ENCODE results near the gene NT5DC2.

NT5DC2 gene

DNA sequence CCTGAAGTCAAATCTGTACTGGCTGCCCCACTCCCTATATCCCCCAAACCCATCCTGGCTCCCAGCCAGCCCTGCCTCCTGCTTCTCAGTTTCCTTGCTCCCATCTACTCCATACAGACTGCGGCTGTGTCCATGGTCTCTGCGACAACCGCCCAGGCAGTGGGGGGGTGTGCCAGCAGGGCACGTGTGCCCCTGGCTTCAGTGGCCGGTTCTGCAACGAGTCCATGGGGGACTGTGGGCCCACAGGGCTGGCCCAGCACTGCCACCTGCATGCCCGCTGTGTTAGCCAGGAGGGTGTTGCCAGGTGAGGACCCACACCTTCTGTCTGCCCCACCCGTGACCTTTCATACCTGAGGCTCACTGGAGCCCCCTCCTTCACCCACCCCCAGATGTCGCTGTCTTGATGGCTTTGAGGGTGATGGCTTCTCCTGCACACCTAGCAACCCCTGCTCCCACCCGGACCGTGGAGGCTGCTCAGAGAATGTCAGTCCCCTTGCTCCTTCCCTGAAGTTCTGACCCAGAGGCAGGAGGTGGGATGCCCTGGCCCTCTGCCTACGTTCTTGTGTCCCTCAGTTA is 23.8 kb downstream of the NT5DC2 start:
- no peak for DNase-seq

DNA sequence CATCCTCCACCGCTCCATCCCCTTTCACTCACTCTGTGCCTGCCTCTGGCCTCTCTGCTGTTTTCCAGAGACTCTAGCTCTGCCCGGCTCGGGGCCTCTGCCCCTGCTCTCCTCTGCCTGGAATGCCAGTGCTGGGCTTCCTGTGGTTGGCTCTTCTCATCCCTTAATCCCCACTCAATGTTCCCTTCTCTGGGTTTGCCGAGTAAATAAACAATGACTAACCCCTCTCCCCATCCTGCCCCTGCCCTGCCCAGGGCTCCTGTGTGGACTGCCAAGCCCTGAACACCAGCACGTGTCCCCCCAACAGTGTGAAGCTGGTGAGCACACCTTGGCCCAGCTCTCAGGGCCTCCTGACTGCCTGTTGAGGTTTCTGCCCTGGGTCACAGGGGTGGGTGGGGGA is 26.3 kb downstream of the NT5DC2 start:
- no peak for DNase-seq

DNA sequence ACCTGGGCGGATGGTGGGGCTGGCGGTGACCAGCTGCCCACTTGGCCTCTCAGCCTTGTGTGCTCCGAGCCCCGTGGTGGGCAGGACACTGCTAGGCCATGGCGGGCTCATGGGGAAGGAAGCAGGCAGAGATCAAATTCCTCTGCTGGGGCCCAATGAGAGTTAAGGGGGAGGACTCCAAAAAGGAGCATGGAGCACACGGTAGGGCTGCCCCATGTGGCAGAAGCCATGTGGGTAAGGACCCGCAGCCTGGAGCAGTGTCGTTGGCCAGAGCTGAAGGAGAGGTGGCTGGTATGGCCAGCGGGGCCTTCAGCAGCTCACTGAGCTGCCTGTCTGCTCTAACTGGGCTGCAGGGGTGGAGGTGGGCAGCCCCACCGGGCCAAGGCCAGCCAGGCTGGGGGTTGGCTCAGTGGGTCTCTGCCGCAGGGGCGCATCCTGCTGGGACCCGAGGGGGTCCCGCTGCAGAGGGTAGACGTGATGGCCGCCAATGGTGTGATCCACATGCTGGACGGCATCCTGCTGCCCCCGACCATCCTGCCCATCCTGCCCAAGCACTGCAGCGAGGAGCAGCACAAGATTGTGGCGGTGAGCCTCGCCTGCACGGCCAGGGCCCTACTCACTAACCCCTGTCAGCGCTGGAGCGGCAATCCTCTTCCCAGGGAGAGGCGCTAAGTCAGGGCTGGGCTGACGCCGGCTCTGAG is 27.2 kb downstream of the NT5DC2 start:
- DNase-seq: no peak

DNA sequence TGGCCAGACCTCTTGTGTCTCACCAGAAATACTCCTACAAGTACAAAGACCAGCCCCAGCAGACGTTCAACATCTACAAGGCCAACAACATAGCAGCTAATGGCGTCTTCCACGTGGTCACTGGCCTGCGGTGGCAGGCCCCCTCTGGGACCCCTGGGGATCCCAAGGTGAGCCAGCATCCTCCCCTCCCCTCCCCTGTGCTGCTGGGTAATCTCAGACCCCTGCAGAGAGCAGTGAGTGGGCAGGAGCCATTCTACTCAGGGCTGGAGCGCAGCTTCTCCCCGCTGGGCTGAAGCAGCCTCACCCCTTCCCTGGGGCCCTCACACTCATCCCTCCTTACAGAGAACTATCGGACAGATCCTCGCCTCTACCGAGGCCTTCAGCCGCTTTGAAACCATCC is 28.7 kb downstream of the NT5DC2 start:
- DNase-seq: no peak

DNA sequence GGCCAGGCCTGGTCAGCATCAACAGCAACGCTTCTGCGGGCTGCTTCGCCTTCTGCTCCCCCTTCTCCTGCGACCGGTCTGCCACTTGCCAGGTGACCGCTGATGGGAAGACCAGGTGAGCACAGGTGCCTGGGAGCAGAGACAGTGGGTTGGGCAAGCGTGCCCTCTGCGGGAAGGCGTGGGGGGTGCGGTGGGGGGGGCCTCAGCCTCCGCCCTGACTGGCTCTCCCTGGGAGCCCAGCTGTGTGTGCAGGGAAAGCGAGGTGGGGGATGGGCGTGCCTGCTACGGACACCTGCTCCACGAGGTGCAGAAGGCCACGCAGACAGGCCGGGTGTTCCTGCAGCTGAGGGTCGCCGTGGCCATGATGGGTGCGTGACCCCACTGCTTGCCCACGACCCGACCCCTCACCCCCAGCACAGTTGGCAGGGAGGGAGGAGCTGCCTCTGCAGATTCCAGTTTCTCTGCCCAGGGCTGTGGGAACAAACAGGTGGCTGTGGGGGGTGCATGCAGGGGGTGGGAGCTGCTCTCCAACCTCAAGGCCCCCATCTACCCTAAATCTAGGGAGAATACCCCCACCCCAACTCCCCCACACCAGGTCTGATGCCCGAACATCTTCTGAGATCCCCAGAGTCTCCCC is 29.8 kb downstream of the NT5DC2 start:
- no peak for DNase-seq

DNA sequence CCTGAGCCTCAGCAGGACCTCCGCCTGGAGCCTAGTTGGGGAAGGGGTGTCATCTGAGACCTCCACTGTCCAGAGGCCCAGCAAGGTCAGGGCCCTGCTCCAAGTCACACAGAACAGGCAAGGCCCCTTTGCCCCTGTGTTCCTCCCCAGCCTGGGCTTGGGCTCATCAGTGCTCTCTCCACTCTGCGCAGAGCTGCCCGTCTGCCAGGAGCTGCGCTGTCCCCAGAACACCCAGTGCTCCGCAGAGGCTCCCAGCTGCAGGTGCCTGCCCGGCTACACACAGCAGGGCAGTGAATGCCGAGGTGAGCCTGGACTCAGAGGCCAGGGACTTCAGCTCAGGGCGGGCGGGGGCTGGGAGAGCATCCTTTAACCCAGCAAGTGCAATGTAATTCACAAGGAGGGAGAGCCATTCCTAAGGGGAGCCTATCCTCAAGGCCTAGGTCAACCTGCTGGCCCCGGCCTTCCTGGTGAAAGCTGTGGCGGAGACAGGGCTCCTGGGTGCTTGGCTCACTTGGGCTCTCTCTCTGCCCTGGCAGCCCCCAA is 30.8 kb downstream of the NT5DC2 start:
- no peak for DNase-seq

DNA sequence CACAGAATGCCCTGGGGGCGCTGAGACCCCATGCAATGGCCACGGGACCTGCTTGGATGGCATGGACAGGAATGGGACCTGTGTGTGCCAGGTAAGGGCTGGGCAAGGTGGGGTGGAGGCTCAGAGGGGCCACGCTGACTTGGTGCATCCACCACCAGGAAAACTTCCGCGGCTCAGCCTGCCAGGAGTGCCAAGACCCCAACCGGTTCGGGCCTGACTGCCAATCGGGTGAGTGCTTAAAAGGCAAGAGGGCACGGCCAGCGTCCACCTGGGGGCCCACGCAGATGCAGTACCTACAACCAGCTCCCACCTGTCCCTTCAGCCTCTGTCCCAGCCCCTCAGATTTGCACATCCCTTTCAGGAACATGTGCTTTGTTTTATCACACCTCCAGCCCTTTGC is 31.7 kb downstream of the NT5DC2 start:
- no peak for DNase-seq

DNA sequence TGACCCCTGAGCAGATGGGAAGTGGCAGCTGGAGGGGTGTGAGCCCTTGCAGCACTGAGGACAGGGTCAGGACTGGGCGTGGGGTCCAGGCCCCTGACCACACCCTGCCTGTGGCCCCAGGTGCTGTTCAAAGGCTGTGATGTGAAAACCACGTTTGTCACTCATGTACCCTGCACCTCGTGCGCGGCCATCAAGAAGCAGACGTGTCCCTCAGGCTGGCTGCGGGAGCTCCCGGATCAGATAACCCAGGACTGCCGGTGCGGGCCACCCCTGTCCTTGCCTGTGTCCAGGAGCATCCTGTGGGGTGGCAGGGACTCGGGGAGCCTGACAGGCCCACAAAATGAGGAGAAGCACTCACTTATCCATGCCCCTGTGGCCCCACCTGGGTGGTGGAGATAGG is 32.6 kb downstream of the NT5DC2 start:
- DNase-seq: no peak

DNA sequence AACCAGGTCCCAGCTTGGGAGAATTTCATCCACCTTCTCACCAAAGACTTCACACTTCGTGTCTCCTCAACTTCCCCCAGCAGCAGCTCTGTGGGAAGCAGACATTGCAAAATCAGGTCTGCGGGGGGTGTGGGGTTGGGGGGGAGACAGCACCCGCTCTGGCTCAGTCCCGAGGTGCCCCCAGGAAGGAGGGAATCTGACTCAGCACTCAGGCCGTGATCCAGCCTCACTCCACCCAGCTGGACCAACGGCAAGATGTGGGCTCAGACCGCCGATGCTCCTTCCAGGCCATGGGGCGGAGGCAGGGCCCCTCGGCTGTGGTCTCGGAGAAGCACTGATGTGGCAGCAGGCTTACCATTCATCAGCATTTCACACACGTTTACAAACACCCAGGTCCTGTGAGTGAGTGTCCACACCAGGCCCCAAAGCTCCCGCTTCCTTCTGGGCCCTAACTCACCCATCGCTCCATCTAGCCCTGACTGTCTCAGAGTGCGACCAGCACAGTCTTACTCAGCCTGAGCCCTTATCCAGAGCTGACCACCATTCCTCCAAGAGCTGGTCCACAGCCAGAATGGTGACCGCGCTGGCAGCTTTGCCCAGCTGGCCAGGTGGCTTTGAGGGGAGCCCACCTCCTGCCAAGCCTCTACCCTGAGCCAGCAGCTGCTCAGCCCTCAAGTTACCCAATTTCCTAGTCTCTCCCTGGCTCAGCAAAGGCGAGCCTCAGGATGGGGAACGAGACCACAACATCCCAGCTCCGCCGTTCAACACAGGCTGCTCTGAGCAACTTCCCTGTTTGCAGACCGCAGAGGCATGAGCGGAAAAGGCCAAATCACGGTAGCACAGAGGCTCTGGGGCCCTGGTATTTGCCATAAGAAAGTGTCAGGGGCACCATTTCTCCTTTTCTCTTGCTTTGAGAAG is 35.3 kb downstream of the NT5DC2 start:
- DNase-seq: no peak

DNA sequence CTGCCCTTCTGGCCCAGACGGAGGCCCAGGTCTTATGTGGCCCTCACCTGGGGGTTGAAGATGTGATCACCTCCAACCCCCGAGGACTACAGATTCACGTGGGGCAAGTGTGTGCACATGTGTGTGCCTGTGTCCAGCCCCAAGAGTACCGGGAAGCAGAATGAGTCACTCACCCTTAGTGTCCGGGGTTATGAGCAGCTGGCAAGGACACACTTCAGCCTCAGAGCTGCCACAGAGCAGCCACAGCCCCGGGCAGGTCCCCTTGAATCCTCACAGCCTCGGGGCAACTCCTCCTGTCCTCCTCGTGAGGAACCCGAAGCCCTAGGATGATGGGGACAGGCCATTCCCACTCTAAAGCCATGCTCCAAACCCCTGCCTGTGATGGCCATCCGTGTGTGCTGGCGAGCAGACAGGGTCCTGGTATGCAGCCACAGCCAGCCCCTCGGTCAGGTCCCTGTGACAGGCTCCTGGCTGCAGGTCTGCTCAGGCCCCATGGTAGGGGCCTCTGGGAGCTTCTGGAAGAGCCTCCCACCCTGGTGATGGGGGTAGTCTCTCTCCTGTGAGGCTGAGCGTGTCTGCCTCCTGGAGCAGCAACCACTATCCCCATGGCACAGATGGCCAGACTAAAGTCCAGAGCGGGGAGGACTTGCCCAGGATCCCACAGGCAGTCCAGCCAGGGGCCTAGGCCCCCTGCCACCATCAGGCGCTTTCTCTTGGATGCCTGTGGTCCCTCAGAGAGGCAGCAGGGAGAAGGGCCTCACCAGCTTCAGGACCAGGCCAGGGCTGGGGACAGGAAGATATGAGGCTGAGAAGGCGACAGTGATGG is 37.7 kb downstream of the NT5DC2 start:
- no peak for DNase-seq

DNA sequence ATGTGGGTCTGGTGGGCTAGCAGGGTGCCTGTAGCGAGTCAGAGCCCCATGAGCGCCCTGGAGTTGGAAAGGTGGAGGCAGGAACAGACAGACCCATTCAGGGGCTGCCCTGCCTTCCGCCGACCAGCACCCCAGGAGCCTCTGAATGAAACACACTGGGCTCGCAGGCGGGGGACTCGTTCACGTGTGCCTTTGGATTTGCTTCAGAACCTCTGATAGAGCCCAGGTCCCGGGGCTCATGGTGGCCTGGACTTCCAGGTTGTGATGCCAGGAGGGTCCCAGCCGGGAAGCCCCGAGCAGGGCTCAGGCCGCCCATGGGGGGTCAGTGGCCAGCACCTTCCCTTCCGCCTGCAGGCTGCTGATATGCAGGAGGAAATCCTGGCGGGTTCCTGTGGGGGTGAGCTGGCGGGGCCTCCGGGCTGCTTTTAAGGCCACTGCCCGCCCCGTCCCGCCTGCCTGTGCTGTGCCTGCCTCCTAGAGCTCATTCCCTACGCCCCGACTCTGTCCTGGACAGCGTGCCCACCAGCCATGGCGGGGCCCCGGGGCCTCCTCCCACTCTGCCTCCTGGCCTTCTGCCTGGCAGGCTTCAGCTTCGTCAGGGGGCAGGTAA is 38.7 kb downstream of the NT5DC2 start, which contains the start of gene STAB1:
TSS of gene STAB1 (plus strand) at position 453 of the 610 bp plus-strand sequence. CDS start at position 529, 76 bp downstream.
- DNase-seq: no peak

DNA sequence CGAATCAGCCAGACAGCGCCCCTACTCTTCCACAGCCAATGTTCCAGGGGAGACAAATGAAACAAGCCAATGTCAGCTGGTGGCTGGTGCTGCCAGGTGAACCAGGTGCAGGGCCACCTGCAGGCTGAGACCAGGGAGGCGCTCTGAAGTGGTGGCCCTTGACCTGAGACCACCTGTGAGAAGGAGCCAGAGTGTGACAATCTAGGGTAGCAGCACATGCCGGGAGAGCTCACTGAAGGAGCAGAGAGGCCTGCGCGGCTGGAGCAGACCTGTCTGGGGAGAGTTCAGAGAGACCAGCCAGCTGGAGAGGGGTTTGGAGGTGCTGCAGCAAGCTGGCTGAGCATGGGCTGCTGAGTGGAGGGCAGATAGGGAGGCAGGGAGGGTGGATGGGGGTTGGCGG is 39.2 kb downstream of the NT5DC2 start:
- DNase-seq: no peak

DNA sequence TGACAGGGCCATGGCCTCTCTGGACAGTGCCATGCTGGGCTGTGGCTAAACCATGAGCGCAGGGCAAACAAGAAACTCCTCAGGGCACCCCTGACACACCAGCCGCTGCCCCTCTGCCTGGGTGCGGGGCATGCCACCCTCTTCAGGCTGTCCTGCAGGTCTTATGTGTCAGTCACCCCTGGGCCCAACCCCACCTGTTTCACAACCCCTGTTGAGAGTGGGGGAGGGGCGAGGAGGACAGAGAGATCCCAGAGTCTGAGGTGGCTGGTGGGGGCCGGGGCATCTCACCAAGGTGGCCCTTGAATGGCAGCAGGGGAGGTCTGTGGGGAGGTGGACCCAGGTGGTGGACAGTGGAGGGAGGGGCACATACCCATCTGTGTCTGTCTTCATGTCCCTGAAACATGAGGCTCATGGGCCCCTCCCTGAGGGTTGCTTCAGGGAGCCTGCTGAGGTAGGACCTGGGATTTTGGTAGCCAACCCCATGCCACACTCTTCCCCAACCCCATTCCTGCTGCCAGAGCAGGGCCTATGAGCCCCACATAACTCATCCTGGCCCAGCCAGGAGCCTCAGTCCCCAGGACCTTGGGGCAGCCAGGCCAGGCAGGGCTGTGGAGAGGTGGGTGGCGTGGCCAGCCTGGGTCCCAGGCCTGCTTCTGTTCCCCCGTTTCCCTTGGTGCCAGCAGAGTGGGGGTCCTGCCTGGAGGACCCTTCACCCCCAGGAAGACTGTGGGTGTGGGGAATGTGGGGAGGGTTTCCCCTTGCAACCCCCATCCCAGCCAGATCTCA is 40.2 kb downstream of the NT5DC2 start:
- DNase-seq: no peak

DNA sequence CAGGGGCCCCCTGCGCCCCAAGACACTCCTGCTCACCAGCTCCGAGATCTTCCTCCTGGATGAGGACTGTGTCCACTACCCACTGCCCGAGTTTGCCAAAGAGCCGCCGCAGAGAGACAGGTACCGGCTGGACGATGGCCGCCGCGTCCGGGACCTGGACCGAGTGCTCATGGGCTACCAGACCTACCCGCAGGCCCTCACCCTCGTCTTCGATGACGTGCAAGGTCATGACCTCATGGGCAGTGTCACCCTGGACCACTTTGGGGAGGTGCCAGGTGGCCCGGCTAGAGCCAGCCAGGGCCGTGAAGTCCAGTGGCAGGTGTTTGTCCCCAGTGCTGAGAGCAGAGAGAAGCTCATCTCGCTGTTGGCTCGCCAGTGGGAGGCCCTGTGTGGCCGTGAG is 41.6 kb downstream of the NT5DC2 start:
- DNase-seq: no peak

DNA sequence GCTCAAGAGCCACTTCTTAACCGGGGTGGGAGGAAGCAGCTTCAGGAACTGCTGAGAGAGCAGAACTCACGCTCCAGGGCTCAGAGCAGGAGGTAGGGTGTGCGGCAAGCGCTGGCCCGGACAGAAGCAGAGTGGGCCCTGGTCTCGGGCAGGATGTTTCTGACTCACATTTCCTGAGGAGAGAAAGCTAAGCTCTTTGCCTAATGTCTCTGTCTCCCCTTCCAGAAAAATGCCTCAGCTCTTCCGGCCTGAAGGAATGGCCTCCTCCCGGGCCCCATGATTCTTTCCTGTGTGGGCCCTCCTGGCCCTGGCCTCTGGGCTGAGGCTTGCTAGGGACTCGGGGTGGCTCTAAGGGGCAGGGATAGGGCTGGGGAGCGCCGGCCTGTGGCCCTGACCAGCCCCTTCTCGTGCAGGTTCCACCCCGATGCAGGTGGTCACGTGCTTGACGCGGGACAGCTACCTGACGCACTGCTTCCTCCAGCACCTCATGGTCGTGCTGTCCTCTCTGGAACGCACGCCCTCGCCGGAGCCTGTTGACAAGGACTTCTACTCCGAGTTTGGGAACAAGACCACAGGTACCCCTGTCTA is 42.6 kb downstream of the NT5DC2 start:
- no peak for DNase-seq

DNA sequence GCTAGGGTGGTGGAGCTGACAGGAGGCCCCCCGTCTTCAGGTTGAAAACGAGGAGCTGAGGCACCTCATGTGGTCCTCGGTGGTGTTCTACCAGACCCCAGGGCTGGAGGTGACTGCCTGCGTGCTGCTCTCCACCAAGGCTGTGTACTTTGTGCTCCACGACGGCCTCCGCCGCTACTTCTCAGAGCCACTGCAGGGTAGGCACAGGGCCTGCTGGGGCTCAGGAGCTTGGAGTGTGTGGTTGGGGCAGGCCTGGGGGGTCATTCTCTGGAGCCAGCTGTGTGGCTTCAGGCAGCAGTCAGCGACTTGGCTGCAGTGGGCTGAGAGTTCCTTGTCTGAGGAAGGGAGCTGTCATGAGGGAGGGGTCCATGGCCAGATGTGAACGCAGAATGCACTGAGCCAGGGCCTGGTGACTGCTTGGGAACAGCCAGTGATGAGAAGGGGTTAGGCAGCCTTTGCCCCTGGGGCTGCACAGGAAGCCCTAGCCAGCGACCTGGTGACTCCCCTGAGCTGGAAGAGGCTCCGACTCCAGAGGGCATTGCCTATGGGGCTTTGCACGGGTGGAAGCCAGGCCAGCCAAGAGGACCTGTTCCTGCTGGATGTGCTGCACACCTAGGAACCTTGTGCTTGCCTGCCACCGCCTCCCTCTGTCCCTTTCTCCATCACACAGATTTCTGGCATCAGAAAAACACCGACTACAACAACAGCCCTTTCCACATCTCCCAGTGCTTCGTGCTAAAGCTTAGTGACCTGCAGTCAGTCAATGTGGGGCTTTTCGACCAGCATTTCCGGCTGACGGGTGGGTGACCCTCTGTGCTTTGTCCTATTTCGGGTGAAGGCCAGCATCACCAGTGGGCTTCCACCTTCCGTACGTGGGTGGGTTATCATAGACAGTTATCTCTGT is 43.4 kb downstream of the NT5DC2 start:
- DNase-seq: no peak

DNA sequence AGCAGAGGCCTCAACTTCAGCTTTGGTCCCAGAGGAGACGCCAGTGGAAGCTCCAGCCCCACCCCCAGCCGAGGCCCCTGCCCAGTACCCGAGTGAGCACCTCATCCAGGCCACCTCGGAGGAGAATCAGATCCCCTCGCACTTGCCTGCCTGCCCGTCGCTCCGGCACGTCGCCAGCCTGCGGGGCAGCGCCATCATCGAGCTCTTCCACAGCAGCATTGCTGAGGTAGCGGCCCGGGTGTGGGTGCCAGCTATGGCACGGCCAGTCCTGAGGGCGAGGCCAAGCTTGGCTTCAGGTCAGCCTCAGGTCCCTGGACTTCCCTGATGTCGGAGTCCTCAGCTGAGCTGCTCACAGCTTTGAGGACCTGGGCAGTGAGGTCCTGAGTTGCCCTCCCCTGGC is 44.2 kb downstream of the NT5DC2 start:
- no peak for DNase-seq

DNA sequence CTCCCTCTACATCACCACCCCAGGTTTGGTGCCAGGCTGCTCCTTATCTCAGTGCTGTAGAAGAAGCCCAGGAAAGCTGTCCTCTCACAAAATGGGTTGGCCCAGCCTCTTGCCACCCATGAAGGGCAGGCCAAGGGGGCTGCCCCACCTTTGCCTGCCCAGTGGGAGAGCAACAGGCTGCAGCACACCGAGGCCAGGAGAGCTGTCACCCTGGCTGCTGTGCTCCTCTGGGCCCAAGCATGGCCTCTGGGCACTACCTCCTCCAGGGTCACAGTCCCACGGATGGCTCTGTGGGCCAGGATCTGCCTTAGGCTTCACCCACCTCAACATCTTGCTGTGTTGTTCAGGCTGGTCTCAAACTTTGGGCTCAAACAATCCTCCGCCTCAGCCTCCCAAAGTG is 44.9 kb downstream of the NT5DC2 start:
- no peak for DNase-seq

Data from stimulated activated CD4-positive, alpha-beta T cell treated with anti-CD3 and anti-CD28 coated beads, Interleukin-4, amount 100 ng/mL, for 4 hours (primary cell).